ENCODE measurements around the gene FAM151A.

GRCh38 chr1:54594463-54594862 is 28.9 kb downstream of the FAM151A start:
- TF ChIP-seq CTCF (conservative IDR thresholded peaks at IDR 0.05) = no peak
- TF ChIP-seq ZFX (IDR thresholded peaks at IDR 0.05) = no peak

All from C4-2B (cell line).